ENCODE results near the gene ZNF282. TPM values are rescaled to one million over a fixed set of nuclear protein-coding genes. Genes with fewer than 3 reads are reported as not detected.

The ZNF282 gene
- total and polyA plus RNA-seq, 2 donors from 2014 or later: 9.3 to 24.5 TPM

Other genes with a start within 250 kb of the ZNF282 start
- 159 TPM for gene PDIA4, start 167.0 kb upstream of the ZNF282 start, total RNA-seq
- 69.9 TPM for gene PDIA4, start 167.0 kb upstream of the ZNF282 start, polyA plus RNA-seq (ENCODE audit: insufficient read depth, low read depth, low replicate concordance)
- gene ZNF786, start 104.8 kb upstream of the ZNF282 start, total RNA-seq: 8.0 TPM
- 2.6 TPM for gene ZNF786, start 104.8 kb upstream of the ZNF282 start, polyA plus RNA-seq (ENCODE audit: insufficient read depth, low read depth, low replicate concordance)
- gene ZNF425, start 69.2 kb upstream of the ZNF282 start, total RNA-seq: 2.5 TPM
- gene ZNF425, start 69.2 kb upstream of the ZNF282 start, polyA plus RNA-seq (ENCODE audit: insufficient read depth, low read depth, low replicate concordance): 2.4 TPM
- 12.6 TPM for gene ZNF398, start 48.1 kb upstream of the ZNF282 start, total RNA-seq
- gene ZNF398, start 48.1 kb upstream of the ZNF282 start, polyA plus RNA-seq (ENCODE audit: insufficient read depth, low read depth, low replicate concordance): 3.2 TPM
- gene ZNF212, start 44.1 kb downstream of the ZNF282 start, total RNA-seq: 13.4 TPM
- 7.9 TPM for gene ZNF212, start 44.1 kb downstream of the ZNF282 start, polyA plus RNA-seq (ENCODE audit: insufficient read depth, low read depth, low replicate concordance)
- gene ZNF783, start 66.7 kb downstream of the ZNF282 start, total RNA-seq: 21.8 TPM
- gene ZNF783, start 66.7 kb downstream of the ZNF282 start, polyA plus RNA-seq (ENCODE audit: insufficient read depth, low read depth, low replicate concordance): 3.6 TPM